ENCODE results near the gene MRPL2. TPM values are rescaled to one million over a fixed set of nuclear protein-coding genes. Genes with fewer than 3 reads are reported as not detected.

The MRPL2 gene
- total RNA-seq, 1 experiment from 2014 or later: 34.3 TPM

DNA sequence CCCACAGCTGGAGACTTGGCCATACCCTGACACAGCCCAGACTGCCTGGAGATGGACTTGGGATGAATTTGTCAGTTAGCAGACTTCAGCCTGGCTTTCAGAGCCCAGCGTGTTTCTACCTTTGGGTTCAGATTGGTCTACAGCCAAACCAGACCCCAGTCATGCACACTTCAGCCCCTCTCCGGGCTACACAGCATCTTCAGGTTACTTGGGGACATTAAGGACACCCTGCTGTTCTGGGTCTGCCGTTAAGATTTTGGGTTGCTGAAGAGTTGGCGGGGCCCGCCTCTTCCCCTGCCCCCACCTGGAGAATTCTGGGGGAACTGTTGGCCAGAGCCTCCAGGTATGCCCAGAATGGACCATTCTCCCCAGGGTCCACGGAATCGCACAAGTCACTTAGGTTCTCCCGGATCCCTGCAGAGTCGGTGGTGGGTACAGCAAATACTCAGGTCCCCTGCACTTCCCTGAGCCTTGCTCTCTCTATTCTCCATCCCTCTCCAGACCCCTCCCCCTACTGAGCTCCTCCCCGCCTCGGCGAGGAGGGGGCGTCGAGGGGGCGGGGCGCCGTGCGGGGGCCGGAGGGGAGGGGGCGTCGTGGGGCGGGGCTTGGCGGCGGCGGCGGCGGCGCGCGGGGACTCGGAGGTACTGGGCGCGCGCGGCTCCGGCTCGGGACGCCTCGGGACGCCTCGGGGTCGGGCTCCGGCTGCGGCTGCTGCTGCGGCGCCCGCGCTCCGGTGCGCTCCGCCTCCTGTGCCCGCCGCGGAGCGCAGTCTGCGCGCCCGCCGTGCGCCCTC is 16.6 kb upstream of the MRPL2 start, which contains the start of gene PTK7:
PTK7 (plus strand) TSS at position 645 of the 794 bp plus-strand sequence. CDS start 175 bp downstream, outside the sequence.
- no peaks in the 10 kb centered on the region for H3K9me3 ChIP-seq (replicated peaks)
- DNase-seq (ENCODE audit: low read depth in 1 of 2, low spot score in 2 of 2): peak in 1 of 2 experiments; percentile 67

DNA sequence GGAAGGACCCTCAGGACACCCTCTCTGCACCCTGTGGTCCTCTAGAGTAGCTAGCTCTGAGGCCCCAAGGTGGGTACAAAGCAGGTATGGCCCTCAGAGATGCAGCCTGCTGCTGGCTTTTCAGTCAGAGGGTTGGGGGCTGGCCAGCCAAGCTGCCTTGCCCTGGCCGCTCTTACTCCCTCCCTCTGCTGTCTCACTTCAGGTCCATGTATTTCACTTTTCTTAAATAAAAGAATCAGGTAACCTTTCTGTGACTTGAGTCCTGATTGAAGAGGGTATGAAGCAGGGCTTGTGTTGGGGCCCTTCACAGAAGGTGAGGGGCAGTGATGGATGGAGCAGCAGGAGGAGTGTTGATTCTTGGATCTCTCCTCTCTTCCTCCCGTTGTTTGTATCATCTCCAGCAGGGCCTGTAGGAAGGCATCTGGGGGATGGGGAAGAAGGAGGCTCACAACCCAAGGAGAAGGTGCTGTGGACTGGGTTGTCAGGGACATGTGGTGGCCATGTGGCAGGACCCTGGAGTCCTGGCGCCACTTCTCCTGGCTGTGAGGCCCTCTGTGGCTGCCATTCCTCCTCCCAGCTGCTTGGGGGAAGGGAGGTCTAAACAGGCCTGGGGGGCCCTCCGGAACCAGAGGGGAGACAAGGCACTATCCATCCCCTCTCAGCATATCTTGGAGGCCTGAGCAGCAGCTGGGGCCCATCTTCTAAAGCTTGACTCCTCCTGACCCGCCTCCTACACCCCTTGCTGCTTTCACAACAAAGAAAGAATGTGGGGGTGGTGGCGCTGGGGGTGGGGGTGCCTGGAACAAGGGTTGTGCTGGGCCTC is 15.8 kb upstream of the MRPL2 start:
- Histone ChIP-seq H3K27ac (no peak overlapping the region), H3K36me3 (peaks cover 11% of the 10 kb centered on the region), H3K4me1 (replicated peaks) (peaks cover 18% of the 10 kb centered on the region), H3K9me3 (replicated peaks) (no peaks in the 10 kb centered on the region), H3K27me3 (replicated peaks) (no peaks in the 10 kb centered on the region), H3K4me3 (no peak overlapping the region; the same call in 1 of the 2 replicates)
- DNase-seq (ENCODE audit: low read depth in 1 of 2, low spot score in 2 of 2): no peak

More for the DNA sequence above, 16.6 kb upstream of the MRPL2 start, which contains the start of gene PTK7:
- Histone ChIP-seq H3K36me3 (peaks cover 11% of the 10 kb centered on the region), H3K4me3 (peak within 1 kb of the TSS; percentile 94), H3K4me1 (replicated peaks) (peaks cover 19% of the 10 kb centered on the region), H3K27me3 (replicated peaks) (no peaks in the 10 kb centered on the region), H3K27ac (peak within 1 kb of the TSS; percentile 33)

DNA sequence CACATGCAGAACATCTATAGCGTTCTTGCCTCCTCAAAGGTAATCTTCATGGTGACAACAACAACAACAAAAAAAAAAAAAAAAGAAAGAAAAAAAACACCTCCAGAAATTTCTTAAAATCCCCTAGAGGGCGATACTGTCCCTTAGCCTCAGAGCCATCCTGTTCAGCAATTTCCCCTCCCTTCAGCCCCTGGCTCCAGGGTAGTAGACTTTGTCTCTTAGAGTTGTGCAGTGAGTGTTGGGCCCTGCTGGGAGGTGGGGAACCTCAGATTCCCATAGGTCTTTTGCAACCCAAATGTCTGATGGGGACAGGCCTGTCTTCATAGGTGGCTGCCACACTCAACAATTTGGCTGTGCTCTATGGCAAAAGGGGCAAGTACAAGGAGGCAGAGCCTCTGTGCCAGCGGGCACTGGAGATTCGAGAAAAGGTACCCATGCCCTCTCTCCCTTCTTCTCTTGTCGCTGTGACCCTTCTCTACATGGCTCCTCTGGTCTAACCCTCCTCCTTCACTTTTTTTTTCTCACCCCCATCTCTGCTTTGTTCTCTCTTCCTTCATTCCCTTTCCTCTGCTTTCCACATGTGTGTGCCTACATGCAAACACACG is 10.9 kb upstream of the MRPL2 start:
- DNase-seq (ENCODE audit: low read depth in 1 of 2, low spot score in 2 of 2): peak in 1 of 2 experiments; percentile 51

DNA sequence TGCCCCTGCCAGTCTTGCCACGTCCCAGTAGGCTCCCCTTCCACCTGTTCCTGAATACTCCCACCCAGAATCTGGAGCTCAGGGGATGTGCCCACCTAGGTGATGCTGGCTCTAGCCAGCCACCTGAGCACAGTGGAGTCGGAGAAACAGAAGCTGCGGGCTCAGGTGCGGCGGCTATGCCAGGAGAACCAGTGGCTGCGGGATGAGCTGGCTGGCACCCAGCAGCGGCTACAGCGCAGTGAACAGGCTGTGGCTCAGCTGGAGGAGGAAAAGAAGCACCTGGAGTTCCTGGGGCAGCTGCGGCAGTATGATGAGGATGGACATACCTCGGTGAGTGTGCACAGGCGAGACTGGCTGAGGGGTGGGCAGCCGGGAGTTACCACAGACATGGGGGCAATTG is 3.6 kb upstream of the MRPL2 start:
- H3K9me3 ChIP-seq (replicated peaks): no peaks in the 10 kb centered on the region
- peaks cover 14% of the 10 kb centered on the region for H3K4me1 ChIP-seq (replicated peaks)
- H3K4me3 ChIP-seq: no peak overlapping the region
- no peak overlapping the region for H3K27ac ChIP-seq
- DNase-seq (ENCODE audit: low read depth in 1 of 2, low spot score in 2 of 2): no peak
- H3K36me3 ChIP-seq: peaks cover 13% of the 10 kb centered on the region
- H3K27me3 ChIP-seq (replicated peaks): no peaks in the 10 kb centered on the region

More for the DNA sequence above, 10.9 kb upstream of the MRPL2 start:
- no peaks in the 10 kb centered on the region for H3K9me3 ChIP-seq (replicated peaks)
- no peaks in the 10 kb centered on the region; the same call in 1 of the 2 replicates for H3K4me1 ChIP-seq (replicated peaks)
- H3K27me3 ChIP-seq (replicated peaks): no peaks in the 10 kb centered on the region
- H3K36me3 ChIP-seq: 0 out of 2 replicates have a peak, but pooled peaks cover 2% of the 10 kb centered on the region
- H3K4me3 ChIP-seq: no peak overlapping the region
- no peak overlapping the region for H3K27ac ChIP-seq

DNA sequence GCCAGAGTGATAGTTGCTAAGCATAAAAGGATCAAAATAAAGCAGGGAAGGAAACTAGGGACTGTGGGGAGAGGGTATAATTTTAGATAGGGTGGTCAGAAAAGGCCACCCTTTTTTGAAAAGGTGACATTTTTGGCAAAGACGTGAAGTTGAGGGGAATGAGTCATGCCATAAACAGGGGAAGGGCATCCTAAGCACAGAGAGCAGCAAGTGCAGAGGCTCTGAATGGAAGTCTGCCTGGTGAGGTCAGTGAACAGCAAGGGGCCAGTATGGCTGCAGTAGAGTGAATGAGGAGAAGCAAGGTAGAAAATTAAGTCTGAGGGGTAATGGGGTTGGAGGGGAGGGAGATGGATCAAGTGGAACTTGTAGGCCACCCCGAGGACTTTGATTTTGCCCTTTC is 2.6 kb upstream of the MRPL2 start:
- Histone ChIP-seq H3K4me3 (no peak overlapping the region), H3K9me3 (replicated peaks) (no peaks in the 10 kb centered on the region), H3K27ac (no peak overlapping the region), H3K36me3 (peaks cover 20% of the 10 kb centered on the region), H3K27me3 (replicated peaks) (no peaks in the 10 kb centered on the region), H3K4me1 (replicated peaks) (peaks cover 14% of the 10 kb centered on the region)
- no peak for DNase-seq (ENCODE audit: low read depth in 1 of 2, low spot score in 2 of 2)

DNA sequence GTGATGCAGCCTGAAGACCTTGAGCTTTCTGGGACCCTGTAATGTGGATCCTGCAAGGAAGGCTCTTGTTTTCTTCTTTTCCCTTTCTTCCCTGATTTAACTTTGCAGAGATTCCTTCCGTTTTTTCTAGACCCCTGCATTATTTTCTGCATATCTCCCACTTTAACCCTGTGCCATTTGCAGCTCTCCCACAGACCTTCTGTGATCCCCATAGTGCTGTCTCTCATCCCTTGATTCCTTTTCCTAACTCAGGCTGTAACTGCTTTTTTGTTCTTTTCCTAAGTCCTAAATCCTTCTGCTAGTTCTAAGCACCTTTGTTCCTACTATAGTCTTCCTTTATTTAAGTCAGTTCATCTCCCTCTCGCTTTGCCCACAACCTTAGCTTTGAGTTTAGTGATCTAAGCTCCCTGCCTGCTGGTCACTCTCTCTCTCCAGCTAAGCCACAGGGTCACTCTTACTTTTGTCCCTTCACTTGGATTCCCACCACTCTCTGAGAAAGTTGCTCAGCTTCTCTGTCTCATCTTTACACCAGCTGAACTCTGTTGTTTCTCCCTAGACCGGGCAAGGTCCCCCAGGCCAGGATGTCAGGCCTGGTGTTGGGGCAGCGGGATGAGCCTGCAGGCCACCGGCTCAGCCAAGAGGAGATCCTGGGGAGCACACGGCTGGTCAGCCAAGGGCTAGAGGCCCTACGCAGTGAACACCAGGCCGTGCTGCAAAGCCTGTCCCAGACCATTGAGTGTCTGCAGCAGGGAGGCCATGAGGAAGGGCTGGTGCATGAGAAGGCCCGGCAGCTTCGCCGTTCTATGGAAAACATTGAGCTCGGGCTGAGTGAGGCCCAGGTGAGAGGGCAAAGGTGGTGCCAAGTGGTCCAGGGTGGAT is 1.8 kb upstream of the MRPL2 start:
- H3K4me1 ChIP-seq (replicated peaks): peaks cover 14% of the 10 kb centered on the region
- no peaks in the 10 kb centered on the region for H3K27me3 ChIP-seq (replicated peaks)
- H3K4me3 ChIP-seq: no peak overlapping the region
- no peaks in the 10 kb centered on the region for H3K9me3 ChIP-seq (replicated peaks)
- DNase-seq (ENCODE audit: low read depth in 1 of 2, low spot score in 2 of 2): no peak
- peaks cover 23% of the 10 kb centered on the region for H3K36me3 ChIP-seq
- no peak overlapping the region for H3K27ac ChIP-seq

DNA sequence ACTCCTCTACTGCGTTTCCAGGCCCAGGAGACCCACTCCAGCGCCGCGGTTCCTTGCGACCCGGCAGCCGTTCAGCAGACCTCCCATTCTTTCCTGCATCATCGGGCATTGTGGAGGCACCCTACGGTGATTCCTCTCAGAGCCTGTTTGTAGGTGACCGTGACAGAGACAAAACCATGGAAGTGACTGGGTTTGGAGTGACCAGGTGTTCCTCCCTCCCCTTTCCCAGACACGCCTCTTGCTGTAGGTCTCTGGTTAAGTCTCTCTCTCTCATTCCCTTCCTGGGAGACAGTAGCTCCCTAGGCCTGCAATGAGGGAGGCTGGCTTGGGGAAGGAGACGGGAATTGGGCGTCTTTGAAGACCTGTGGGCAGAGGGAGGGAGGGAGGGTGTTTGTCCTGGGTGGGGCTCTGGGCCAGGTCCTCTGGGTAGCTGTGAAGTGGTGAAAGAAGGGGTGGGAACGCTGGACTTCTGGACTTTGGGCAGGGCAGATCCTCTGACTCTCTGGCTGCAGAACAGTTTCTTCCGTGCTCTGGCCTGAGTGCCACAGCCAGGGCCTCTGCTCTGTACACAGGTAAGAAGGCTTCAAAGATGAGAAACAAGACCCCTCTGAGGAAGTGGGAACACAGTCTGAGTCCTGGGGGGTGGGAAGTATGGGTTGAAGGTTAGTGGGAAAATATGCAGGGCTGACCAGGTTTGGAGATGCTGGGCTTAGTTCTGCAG is 960 bp upstream of the MRPL2 start:
- Histone ChIP-seq H3K9me3 (replicated peaks) (no peaks in the 10 kb centered on the region), H3K27ac (peak overlapping the region; percentile 67), H3K27me3 (replicated peaks) (no peaks in the 10 kb centered on the region), H3K4me1 (replicated peaks) (peaks cover 14% of the 10 kb centered on the region), H3K36me3 (peaks cover 29% of the 10 kb centered on the region), H3K4me3 (peak overlapping the region; percentile 63)
- no peak for DNase-seq (ENCODE audit: low read depth in 1 of 2, low spot score in 2 of 2)

DNA sequence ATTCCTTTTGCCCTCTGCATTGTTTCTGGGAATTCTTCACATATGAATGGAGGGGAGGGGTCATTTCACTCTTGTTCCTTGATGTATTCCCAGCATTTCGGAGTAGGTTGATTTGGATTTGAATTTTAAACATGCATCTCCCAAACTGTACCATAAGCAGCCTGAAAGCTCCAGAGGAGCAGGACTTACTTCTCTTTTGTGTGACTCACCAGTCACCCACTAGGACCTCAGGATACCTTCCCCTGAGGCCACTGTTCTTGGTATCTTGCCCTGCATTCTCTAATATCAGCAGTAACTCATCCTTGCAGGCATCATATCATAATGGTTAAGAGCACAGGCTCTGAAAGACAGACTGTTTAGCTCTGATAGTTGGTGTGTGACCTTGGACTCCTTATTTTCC is 703 bp downstream of the MRPL2 start:
- Histone ChIP-seq H3K4me3 (peak overlapping the region; percentile 63), H3K27ac (peak overlapping the region; percentile 67; the same call in 1 of the 2 replicates), H3K27me3 (replicated peaks) (no peaks in the 10 kb centered on the region), H3K4me1 (replicated peaks) (peaks cover 19% of the 10 kb centered on the region), H3K9me3 (replicated peaks) (no peaks in the 10 kb centered on the region), H3K36me3 (peaks cover 37% of the 10 kb centered on the region)
- no peak for DNase-seq (ENCODE audit: low read depth in 1 of 2, low spot score in 2 of 2)

DNA sequence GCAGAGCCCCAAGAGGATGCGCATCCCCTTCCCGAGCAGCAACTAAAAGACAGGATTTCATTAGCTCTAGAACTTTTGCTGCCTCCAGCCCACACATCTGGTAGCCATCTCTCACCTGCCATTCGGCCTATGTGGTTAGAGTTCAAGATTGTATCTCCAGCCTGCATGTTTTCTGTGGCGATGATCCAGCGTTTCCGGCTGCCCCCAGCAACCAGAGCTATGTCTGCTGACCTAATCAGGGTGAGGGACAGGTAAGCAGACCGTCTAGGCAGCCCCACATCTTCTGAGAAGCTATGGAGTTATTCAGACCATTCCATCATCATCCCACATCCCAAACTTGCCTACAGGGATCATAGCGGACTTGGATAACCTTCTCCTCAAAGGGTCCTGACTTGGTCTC is 3.3 kb downstream of the MRPL2 start:
- DNase-seq (ENCODE audit: low read depth in 1 of 2, low spot score in 2 of 2): no peak
- Histone ChIP-seq H3K27ac (no peak overlapping the region), H3K4me1 (replicated peaks) (peaks cover 32% of the 10 kb centered on the region), H3K36me3 (peaks cover 55% of the 10 kb centered on the region), H3K4me3 (no peak overlapping the region), H3K9me3 (replicated peaks) (no peaks in the 10 kb centered on the region), H3K27me3 (replicated peaks) (no peaks in the 10 kb centered on the region)

DNA sequence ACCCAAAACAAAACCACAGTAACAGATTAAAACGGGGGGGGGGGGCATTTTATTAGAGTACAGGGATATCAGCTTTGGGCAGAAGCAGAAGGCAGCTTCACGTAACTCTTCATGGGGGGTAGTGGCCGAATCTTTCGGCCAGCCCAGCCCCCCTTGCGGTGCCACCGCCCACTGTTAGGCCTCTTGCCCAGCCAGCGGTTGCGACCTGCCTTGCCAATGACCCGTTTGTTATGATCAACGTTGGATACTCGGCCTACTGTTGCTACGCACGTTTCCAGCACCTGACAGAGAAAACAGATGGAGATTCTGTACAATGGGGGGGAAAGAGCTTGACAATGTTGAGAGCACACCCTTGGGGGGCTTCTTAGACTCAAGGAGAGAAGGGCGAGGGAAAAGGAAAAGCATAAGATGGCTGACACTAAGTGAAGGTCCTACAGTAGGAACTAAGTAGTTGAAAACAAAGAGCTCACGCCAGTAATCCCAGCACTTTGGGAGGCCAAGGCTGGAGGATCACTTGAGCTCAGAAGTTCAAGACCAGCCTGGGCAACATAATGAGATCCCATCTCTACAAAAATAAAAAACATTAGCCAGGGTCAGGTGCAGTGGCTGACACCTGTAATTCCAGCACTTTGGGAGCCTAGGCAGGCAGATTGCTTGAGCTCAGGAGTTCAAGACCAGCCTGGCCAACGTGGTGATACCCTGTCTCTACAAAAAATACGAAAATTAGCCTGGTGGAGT is 4.9 kb downstream of the MRPL2 start:
- no peaks in the 10 kb centered on the region for H3K9me3 ChIP-seq (replicated peaks)
- no peak for DNase-seq (ENCODE audit: low read depth in 1 of 2, low spot score in 2 of 2)
- peaks cover 27% of the 10 kb centered on the region for H3K4me1 ChIP-seq (replicated peaks)
- peak overlapping the region; percentile 74; the same call in 1 of the 2 replicates for H3K27ac ChIP-seq
- no peaks in the 10 kb centered on the region for H3K27me3 ChIP-seq (replicated peaks)
- peak overlapping the region; percentile 57 for H3K4me3 ChIP-seq
- peaks cover 71% of the 10 kb centered on the region for H3K36me3 ChIP-seq

DNA sequence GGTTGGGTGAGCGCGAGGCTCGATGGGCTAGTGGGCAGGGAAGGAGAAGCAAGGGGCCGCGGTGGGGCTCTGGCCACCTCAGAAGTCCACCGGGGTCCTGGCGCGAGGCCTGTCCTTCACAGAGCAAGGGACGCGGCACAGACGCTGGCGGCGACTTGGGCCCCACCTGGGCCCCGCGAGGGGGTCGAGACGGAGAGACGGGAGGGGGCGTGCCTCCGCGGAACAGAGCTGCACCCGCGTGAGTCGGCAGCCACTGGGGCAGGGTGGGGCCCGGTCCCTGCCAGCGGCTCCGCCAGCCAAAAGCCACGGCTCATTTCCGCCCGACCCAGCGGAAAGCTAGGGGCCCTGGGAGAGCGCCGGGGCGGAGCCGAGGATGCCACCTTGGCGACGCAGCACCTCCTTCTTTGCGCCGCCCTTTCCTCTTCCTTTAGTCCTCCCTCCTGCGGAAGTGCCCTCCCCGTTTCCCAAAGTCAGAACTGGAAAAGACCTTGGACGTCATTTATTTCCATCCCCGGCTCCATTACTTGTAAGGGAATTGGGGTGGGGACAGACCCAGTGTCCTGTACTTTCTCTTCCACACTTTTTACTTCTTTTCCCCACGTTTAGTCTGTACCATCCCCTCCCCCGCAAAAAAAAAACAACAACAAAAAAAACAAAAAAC is 5.6 kb downstream of the MRPL2 start, which contains the start of gene CUL7:
CUL7 (minus strand) TSS at position 307 of the 661 bp plus-strand sequence. CDS start 1,063 bp downstream, outside the sequence.
- Histone ChIP-seq H3K36me3 (peaks cover 73% of the 10 kb centered on the region), H3K9me3 (replicated peaks) (no peaks in the 10 kb centered on the region), H3K4me1 (replicated peaks) (peaks cover 26% of the 10 kb centered on the region), H3K27me3 (replicated peaks) (no peaks in the 10 kb centered on the region), H3K27ac (peak within 1 kb of the TSS; percentile 74), H3K4me3 (peak within 1 kb of the TSS; percentile 57)
- DNase-seq (ENCODE audit: low read depth in 1 of 2, low spot score in 2 of 2): peak; percentile 95 to 96

All from SJSA1 (cell line).